ENCODE data around the gene CPXM2. TPM values are rescaled to one million over a fixed set of nuclear protein-coding genes. Genes with fewer than 3 reads are reported as not detected.

CPXM2 gene
- total RNA-seq, 1 experiment from 2014 or later: 0.12 TPM

- ChIA-PET POLR2A (no interaction called here), RAD21 (ENCODE audit: low non-redundant PET in 1 of 2, low total read pairs in 2 of 2, uncharacterized antibody in 2 of 2, unreplicated experiment in 2 of 2) (interaction anchor here in 1 of 2 experiments (0.7 kb wide), 1 partner anchor 165 kb away, joined by 3 read pairs; no protein-coding TSS in a partner anchor), CTCF (no interaction called here)
- Histone ChIP-seq H3K79me2 (ENCODE audit: insufficient read depth, low read length) (no peaks in the 10 kb centered on the region), H4K20me1 (ENCODE audit: insufficient read depth) (no peaks in the 10 kb centered on the region), H3K9me2 (ENCODE audit: insufficient read depth) (no peaks in the 10 kb centered on the region), H3K27me3 (ENCODE audit: insufficient read depth, low read length) (peaks cover 73% of the 10 kb centered on the region), H3K27ac (ENCODE audit: low read depth, low read length) (no peak overlapping the region), H3K4me2 (ENCODE audit: low read length) (no peak overlapping the region), H3K36me3 (ENCODE audit: control insufficient read depth in 1 of 2, insufficient read depth in 2 of 2, low read length in 2 of 2) (no peaks in the 10 kb centered on the region), H3K9ac (ENCODE audit: low read length) (no peak overlapping the region), H2AFZ (ENCODE audit: low read depth, low read length, poor library complexity, severe bottlenecking) (no peak overlapping the region), H3K4me1 (ENCODE audit: control insufficient read depth in 1 of 2, insufficient read depth in 2 of 2, low read length in 2 of 2) (no peaks in the 10 kb centered on the region), H3K4me3 (replicated peaks in 1 of 2; ENCODE audit: low read depth in 1 of 2, low read length in 2 of 2) (no peak overlapping the region), H3K9me3 (ENCODE audit: control insufficient read depth in 1 of 2, insufficient read depth in 1 of 2, low read depth in 1 of 2, low read length in 2 of 2) (no peaks in the 10 kb centered on the region)
- no TSS peak for BruUV-seq (replicated peaks)
- intact Hi-C loops (cut with micrococcal nuclease): no loop called here
- TF ChIP-seq REST (IDR thresholded peaks at IDR 0.05; ENCODE audit: low read depth): no peak
- no peak for TF ChIP-seq CTCF (IDR thresholded peaks at IDR 0.05 in 2 of 3, conservative IDR thresholded peaks at IDR 0.05 in 1 of 3; ENCODE audit: borderline replicate concordance in 1 of 3, insufficient read depth in 1 of 3, low read depth in 2 of 3, low read length in 2 of 3)
- TF ChIP-seq POLR2AphosphoS5 (IDR thresholded peaks at IDR 0.05; ENCODE audit: low read depth, low read length): no peak
- TF ChIP-seq CBX3 (IDR thresholded peaks at IDR 0.05; ENCODE audit: low read depth): no peak
- no peak for TF ChIP-seq EGR1 (IDR thresholded peaks at IDR 0.05; ENCODE audit: low read depth)
- no peak for TF ChIP-seq JUND (IDR thresholded peaks at IDR 0.05)
- no peak for TF ChIP-seq FOSL1 (IDR thresholded peaks at IDR 0.05; ENCODE audit: low read depth)
- no peak for TF ChIP-seq TCF7L2 (IDR thresholded peaks at IDR 0.05; ENCODE audit: borderline replicate concordance, extremely low read depth, insufficient read depth, insufficient read length)
- no peak for TF ChIP-seq POLR2A (IDR thresholded peaks at IDR 0.05; ENCODE audit: borderline replicate concordance, extremely low read depth, insufficient read depth, insufficient read length)
- TF ChIP-seq RAD21 (IDR thresholded peaks at IDR 0.05; ENCODE audit: low read depth): no peak
- TF ChIP-seq ATF3 (IDR thresholded peaks at IDR 0.05): no peak
- no peak for ATAC-seq
- no peak for DNase-seq (ENCODE audit: low read depth, low spot score)
These were observed 144.2 kb downstream of the CPXM2 start for GRCh38 chr10:123747426-123747825.

Measured in HCT116 (cell line).